ENCODE measurements around the gene CDC42.
"Not testable (repeated sequence)": the region's sequence is repeated elsewhere in the genome, so short reads cannot be mapped to it uniquely, and the experiment has no call there.

CDC42 gene

DNA sequence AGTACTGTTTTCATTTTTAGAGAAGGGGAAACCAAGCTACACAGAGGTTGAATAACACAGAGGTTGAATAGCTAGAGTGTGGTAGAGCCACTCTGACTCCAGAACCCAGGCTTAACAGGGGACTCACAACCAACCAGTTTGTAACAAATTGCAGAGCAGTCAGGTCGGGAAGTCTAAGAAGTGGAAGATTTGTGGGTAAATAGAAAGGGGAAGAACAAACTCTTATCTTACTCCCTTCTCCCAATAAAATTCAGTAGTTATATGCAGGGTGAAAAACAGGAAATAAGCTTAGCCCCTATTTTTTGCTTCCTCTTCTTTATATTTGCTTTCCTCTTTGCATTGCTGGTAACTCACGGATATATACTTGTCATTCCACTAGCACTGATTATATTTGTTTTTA, 23.2 kb downstream of the CDC42 start:
- DNase-seq (ENCODE audit: low read depth), result no peak

GRCh38 chr1:22076346-22076745, 23.8 kb downstream of the CDC42 start:
- DNase-seq (ENCODE audit: low read depth), result no peak

DNA sequence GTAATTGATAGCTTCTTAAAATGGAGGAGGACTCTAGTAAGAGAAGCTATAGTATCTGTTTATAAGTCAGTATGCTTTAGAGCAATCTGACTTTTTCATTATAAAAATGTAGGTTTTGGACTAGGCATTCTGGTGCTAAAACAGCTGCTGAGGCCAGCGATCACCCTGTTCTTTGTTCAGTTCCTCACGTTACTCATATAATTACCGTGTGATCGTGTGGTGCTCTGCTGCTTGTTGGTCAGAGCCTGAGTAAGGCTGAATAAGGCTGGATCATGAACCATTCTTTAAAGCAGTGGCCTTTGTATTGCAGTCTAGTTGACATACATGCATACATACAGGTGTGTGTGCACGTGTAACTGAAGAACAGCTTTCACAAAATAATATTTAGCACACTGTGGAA, 25.2 kb downstream of the CDC42 start:
- no peak for DNase-seq (ENCODE audit: low read depth)

DNA sequence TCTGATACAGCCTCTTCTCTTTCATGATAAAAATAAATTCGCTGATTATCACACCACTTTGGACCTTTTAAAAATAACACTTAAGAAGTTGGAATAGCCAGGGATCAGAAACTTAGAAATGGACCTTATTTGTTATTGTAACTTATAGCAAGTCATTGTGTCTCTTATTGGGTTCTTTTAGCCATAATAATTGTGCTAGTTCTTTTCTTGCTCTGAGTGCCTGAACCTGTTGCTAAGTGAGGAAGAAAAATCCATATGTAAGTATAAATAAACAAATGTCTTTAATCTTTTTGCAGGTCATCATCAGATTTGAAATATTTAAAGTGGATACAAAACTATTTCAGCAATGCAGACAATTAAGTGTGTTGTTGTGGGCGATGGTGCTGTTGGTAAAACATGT, 25.6 kb downstream of the CDC42 start:
- no peak for DNase-seq (ENCODE audit: low read depth)

DNA sequence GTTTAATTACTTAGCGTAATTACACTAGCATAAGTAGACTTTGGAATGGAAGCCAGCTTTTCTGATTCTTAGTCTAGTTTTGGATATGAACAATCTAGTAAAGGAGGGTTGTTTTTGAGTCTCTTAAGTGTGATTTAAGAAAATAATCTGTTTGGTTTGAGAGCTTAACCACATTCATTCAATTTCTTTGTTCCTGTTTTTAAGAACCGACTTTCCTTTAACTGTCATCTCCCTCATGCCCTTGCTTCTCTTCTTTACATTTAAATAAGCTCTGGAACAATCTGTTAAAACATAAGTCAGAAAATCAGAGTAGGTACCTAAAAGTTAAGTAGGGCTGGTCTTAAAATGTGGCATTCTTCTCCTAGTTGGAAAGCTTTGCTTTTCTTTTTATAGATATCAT, 27.7 kb downstream of the CDC42 start:
- DNase-seq (ENCODE audit: low read depth), result no peak

- no peak for DNase-seq (ENCODE audit: low read depth)
These were observed 35.8 kb downstream of the CDC42 start for GRCh38 chr1:22088331-22088730.

GRCh38 chr1:22089134-22089571, 36.6 kb downstream of the CDC42 start:
- no peak for DNase-seq (ENCODE audit: low read depth)

DNA sequence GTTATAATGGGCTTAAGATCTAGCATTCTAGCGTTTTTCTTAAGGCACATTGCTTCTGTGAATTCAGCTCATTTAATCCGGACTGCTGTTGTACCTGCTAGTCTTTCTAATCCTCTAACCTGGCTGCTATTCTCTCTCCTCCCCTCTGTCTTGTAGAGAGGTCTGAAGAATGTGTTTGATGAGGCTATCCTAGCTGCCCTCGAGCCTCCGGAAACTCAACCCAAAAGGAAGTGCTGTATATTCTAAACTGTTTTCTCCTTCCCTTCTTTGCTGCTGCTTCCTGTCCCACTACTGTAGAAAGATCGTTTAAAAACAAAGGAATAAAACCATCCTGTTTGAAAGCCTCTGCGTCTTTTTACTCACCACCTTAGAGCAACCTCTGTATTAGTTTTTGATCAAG, 37.3 kb downstream of the CDC42 start:
- no peak for DNase-seq (ENCODE audit: low read depth)

GRCh38 chr1:22090867-22091266, 38.4 kb downstream of the CDC42 start:
- DNase-seq (ENCODE audit: low read depth), result no peak

- DNase-seq (ENCODE audit: low read depth), result not testable (repeated sequence)
These were observed 39.7 kb downstream of the CDC42 start for GRCh38 chr1:22092026-22092768.

DNA sequence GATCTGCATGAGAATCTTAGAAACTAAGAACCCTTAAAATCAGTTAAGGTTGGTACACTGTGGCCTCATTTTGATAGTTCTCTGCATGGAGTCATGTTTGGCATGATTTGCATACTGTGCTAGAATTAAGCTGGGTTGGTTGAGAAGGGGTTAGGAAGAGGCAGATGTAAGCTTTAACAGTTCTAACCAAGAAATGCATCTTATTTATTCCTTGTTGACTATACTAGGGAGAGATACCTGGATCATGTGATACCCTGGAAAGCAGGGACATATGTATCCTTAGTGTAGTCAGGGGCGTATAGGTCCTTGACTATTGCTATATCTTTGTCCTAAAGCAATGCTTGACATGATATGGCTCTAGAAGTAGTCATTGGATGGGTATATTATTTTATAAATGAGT, 41.0 kb downstream of the CDC42 start:
- no peak for DNase-seq (ENCODE audit: low read depth)

GRCh38 chr1:22096036-22096435, 43.5 kb downstream of the CDC42 start:
- DNase-seq (ENCODE audit: low read depth), result no peak

DNA sequence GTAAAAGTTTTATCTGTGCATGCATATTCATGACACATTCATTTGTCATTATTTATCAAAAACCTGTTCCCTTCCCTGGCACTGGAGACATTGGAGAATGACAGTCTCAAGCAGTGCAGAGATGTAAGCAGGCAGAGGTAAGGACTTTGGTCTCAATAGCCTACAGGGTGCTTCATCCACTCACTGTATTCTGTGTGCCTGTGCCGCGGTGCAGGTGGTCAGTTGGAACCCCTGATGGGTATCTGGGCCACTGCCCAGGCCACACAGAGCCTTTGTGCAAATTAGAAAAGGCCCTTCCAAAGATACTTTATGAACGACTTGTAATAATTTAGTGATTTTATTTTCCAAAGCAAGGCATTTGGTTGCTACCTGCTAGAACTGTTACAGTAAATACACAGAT, 44.0 kb downstream of the CDC42 start:
- DNase-seq (ENCODE audit: low read depth), result no peak

- DNase-seq (ENCODE audit: low read depth), result no peak
These were observed 46.2 kb downstream of the CDC42 start for GRCh38 chr1:22098752-22099151.

DNA sequence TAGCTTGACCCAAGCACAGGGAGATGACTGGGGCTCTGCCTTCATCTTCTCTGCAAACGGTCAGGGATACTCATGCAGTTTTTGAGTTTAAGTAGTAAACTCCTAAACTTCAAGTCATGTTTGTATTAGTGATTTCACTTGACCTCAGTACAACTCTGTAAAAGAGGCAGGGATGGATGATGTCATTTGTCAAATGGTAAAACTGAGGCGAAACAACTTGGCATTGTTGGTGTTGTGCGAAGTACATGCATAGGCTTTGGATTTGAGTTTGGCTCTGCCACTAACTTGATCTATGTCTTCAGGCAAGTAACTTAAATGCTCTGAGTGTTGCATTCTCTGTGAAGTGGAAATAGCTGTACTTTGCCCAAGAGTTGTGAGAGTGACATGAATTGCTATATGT, 47.7 kb downstream of the CDC42 start:
- no peak for DNase-seq (ENCODE audit: low read depth)

- no peak for DNase-seq (ENCODE audit: low read depth)
These were observed 48.7 kb downstream of the CDC42 start for GRCh38 chr1:22101199-22101598.

GRCh38 chr1:22101995-22102394, 49.5 kb downstream of the CDC42 start:
- DNase-seq (ENCODE audit: low read depth), result no peak

GRCh38 chr1:22102746-22103145, 50.2 kb downstream of the CDC42 start:
- DNase-seq (ENCODE audit: low read depth), result no peak

DNA sequence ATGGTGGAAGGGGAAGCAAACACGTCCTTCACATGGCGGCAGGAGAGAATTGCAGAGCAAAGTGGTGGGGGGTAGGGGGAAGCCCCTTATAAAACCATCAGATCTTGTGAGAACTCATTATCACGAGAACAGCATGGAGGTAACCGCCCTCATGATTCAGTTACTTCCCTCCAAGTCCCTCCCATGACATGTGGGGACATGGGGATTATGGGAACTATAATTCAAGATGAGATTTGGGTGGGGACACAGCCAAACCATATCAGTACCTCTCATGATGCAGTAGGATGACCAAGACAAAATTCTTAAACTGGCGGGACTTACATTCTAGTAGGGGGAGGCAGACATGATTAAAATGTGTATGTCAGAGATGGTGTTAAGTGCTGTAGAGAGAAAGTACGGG, 51.6 kb downstream of the CDC42 start:
- no peak for DNase-seq (ENCODE audit: low read depth)

GRCh38 chr1:22104865-22105437, 52.4 kb downstream of the CDC42 start:
- peak; percentile 7 for DNase-seq (ENCODE audit: low read depth)

DNA sequence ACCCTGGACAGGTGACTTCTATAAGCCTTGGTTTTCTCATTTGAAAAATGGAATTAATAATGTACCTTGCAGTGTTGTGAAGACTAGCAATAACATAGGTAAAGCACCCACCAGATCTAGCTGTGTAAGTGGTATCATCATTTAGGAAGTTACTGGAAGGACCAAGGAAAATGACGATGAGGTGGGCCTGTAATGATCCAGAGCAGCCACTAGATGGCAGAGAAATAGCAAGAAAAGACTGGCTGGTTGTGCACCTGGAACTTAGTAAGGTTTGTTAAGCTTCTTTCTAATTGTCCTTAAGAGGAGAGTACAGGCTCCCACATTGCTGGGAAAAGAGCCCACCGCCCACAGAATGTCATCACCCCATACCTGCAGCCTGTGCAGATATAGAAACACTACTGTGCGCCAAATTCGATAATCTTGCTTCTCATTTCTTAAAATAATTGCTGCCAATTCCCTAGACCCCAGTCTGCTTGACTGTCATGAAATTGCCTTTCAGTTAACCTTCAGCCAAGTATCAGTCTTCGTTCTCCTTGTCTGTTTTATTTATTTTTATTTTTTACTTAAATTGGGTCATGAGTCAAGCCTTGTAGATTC, 53.2 kb downstream of the CDC42 start:
- no peak for DNase-seq (ENCODE audit: low read depth)

DNA sequence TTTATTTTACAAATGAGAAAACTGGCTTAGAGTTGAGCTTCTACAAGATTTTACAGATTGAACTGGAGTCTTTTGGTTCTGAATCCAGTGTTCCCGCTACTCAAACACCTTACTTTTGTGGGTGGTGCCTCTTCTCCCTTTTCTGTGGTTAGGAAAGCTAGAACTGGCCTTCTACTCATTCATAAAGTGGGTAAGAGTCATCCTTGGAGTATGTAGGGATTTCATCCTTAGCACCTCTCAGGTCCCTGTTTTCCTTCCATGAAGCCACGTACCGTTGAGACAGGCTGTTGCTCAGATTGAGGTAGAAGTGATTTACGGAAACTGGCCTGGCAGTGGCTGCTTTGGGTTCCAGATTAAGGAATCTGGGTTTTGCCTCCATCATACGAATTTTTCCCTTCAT, 54.6 kb downstream of the CDC42 start:
- DNase-seq (ENCODE audit: low read depth), result no peak

GRCh38 chr1:22108339-22109105, 56.0 kb downstream of the CDC42 start:
- no peak for DNase-seq (ENCODE audit: low read depth)
